HT-29 (cell line): ENCODE data around the gene HS3ST5. TPM values are rescaled to one million over a fixed set of nuclear protein-coding genes. Genes with fewer than 3 reads are reported as not detected.
"Not testable (repeated sequence)": the region's sequence is repeated elsewhere in the genome, so short reads cannot be mapped to it uniquely, and the experiment has no call there.

ENCODE experiments used
- DNase-seq: peaks from one replicate; pipeline ENCODE4 v3.0.0-alpha.2; 2015; ENCODE audit warnings: low spot score
- total RNA-seq: library from RNA; depleted of rRNA; stranded (reverse); fragments of >200 nt; shearing (Covaris generic); gene quantifications from 2 replicates; pipeline ENCODE4 v1.2.3, GENCODE V29; 2014

HS3ST5 gene
- total RNA-seq, 1 experiment from 2014 or later = not detected

DNA sequence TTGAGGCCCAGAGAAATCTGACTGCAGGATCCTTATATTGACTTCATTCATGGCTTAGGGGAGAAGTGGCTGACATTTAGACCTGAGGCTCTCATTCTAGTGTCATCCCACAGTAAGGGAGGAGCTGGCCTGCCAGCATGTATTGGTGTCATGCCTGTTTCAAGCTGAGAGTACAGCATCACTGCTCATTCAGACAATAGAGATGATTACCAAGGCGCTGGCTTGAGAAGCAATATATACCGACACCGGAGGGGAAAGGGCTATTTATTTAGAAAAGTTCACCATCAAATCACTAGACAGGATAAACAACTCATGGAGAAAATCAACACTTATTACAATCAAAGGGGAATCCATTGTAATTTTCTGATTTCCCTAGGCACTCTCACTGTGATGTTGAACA, 287.5 kb downstream of the HS3ST5 start:
- DNase-seq = no peak

DNA sequence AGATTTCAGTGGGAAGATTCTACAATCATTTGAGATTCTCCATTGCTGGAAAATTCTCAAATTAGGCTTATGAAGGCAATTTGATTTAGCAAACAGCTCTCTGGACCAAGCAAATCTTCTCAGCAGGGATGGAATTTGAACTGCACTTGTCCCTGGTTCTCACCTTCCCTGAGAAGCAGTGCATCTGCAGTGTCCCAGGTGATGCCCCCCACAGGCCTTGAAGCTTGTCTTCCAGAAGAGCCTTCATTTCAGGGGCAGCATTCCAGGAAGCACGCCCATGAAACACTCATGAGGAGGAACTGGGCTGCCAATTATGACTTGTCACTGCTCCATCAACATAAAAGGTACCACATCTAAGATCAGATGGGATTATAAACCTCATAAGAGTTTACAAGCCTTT, 289.0 kb downstream of the HS3ST5 start:
- DNase-seq = no peak

DNA sequence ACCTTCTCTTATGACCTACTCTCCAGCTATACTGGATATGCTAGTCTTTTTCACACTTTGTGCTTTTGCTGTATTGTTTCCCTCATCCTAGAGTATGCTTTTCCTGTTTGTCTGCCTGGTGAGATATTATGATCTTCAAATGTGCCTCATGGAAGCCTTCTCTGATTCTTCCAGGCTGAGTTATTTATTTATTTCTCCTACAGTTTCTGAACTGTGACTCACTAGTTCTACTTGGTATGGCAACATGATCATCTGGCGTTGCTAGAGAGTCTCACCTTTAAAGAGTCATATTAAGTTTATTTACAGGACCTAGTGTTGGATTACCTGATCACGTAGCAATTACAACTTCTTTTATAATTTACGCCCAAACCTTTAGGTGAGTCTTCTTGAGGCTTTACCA, 290.7 kb downstream of the HS3ST5 start:
- peak; percentile 5 for DNase-seq

- peak; percentile 51 for DNase-seq
Measured at GRCh38 chr6:114051031-114051430, 291.8 kb downstream of the HS3ST5 start.

GRCh38 chr6:114049367-114049966, 293.4 kb downstream of the HS3ST5 start:
- DNase-seq = peak; percentile 58

DNA sequence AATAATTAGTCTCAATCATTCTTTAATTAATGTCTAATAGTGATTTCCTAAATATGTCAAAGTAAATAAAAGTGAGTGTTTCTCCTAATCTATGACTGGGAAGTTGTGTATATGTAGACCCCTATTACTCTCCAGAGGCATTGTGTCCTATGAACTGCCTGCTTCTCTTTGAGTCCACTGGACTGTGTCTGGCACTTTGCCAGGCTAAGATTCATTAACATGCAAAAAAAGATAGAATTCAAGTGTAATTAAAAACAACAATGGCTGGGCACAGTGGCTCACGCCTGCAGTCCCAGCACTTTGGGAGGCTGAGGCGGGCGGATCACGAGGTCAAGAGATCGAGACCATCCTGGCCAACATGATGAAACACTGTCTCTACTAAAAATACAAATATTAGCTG, 298.3 kb downstream of the HS3ST5 start:
- not testable (repeated sequence) for DNase-seq

DNA sequence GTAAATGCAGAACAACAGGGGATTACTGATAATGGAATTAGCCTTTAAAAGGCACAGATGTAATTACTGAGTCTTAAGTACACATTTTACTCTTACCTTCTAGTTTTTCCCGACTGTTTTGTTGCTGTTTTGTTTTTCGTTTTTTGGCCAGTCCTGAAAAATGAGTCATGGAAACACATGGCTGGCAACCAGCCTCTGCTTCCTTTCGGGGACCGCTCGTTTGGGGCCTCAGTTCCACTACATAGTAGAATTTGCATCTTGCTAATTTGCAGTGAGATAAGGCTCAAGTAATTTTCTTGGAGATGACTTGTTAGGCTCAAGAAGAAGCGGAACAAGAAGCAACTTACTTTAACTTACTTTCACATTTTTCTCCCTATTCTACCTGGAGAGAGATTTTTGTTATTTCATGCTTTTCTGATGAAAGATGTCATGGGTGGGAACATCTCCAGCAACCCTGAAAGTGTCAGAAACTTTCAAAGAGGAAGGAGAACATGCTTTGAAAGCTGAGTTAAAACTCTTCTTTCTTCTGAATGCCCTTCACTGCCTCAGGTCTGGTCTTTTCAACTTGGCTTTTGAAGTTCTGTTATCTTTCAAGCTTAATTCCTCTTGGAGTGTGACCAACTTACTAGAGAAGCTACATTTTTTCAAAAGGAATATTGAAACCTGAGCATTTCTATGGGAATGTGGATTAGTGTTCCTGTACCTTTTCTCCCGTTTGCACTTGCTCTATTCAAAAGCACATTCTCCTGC, 300.4 kb downstream of the HS3ST5 start:
- no peak for DNase-seq

- DNase-seq = no peak
Measured at GRCh38 chr6:114040871-114041270, 302.0 kb downstream of the HS3ST5 start.

GRCh38 chr6:114039841-114040240, 303.0 kb downstream of the HS3ST5 start:
- no peak for DNase-seq

DNA sequence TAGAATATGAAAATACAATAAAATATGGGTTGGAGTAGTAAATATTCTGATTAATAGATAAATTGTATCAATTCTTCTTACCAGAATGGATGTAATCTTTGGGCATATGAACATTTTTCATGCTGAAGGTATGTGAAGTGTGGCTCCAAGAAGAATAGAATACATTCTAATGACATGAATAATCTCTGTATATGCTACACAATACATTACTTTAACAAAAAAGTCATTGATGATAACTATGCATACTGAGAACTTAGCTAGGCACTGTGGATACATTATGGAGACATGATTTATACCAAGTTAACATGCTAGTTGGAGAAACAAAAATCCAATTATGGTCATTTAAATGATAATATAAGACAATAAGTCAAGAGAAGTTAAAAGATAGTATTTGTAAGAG, 309.2 kb downstream of the HS3ST5 start:
- DNase-seq = no peak

DNA sequence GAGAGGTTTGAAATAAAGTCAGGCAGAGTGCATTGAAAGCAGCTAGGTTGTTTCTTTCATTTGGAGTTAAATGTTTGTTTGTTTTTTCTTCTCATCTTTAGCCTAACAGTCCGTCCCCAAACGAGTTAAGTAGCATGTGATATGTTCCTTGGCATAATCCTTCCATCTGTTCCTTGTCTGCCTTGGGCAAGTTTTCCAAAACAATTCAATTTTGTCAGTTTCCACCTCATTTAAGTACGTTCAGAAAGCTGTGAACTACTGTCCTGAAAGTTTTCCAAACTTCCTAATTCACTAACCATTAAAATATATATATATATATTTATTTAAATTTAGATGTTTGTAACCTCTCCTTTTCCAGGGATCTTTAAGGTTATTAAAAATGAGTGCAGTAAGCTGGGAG, 310.1 kb downstream of the HS3ST5 start:
- no peak for DNase-seq

- DNase-seq = no peak
Measured at GRCh38 chr6:114030767-114031166, 312.1 kb downstream of the HS3ST5 start.

DNA sequence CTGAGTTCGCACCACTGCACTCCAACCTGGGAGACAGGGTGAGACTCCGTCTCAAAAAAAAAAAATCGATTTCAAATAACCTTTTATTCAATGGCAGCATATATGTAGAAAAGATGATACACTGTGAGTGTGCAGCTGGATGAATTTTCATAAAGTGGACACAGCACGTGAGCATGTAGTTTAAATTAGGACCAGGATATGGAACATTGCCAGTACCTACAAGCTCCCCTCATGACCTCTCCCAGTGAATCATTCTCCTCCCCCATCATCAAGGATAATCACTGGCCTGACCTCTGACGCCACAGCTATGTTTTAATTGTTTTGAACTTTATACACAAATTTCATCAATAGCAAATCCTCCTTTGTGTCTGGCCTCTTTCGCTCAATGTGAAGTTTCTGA, 318.1 kb downstream of the HS3ST5 start:
- DNase-seq = no peak

DNA sequence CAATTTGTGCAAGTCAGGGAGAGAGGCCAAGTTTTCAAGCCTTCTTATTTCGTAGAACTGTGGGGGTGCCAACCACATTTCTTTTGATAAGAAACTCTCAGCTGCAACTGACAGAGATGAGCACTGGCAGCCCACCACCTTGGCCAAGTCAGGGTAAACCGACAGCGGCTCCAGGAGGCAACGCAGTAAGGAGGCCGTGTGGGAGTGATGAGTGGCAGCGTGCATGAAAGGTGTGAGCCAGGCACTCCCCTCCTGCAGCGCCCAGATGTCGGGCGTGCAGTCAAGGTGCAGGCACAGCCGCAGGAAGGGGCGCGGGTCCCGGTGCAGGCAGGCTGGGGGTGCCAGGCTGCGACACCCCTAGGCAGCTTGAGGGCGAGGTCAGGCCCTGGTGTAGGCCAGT, 322.6 kb downstream of the HS3ST5 start:
- DNase-seq = no peak

DNA sequence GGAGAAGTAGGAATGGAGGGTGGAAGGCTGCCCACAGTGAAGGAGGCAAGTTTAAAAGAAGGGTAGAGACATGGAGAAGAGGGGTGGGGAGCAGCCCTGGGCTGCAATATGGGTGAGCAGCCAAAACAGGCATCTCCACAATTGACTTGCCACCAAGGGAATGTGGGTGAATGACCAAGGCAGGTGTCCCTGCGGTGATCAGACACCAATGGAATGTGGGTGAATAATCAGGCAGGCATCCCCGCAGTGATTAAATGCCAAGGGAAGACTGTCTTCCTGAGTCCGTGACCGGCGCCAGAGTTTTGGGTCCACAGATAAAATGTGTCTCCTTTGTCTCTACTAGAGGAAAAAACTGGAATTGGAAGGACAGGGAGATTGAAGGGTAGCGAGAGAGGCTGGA, 325.7 kb downstream of the HS3ST5 start:
- DNase-seq = peak; percentile 62

GRCh38 chr6:114014106-114014505, 328.7 kb downstream of the HS3ST5 start:
- DNase-seq = not testable (repeated sequence)

DNA sequence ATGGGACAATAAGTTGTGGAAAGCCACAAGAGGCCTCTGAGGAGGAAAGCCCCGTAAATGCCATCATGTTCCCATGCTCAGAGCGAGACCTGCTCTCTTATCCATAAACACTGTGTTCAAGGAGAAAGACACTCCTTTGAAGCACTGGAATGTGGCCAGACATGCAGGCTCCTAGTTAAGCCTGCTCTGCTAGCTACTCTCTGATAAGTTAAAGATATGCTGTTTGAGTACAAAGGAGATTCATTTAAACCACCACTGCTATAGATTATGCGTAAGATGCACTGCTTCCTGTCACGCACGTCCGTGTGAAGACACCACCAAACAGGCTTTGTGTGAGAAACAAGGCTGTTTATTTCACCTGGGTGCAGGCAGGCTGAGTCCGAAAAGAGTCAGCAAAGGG, 331.3 kb downstream of the HS3ST5 start:
- DNase-seq = peak; percentile 35

- DNase-seq = no peak
Measured at GRCh38 chr6:114010540-114010939, 332.3 kb downstream of the HS3ST5 start.

DNA sequence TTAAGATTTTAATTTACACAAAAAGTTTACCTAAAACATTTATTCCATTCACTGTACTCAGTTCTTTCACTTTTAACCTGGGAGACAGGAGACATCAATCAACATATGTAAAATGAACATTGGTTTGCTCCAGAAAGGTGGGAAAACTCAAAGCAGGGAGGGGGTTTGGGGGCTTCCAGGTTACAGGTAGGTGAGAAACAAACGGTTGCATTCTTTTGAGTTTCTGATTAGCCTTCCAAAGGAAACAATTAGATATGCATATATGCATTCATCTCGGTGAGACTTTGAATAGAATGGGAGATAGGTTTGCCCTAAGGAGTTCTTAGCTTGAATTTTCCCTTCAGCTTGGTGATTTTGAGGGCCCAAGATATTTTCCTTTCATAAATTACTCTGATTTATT, 333.6 kb downstream of the HS3ST5 start:
- DNase-seq = no peak

GRCh38 chr6:114008331-114008730, 334.5 kb downstream of the HS3ST5 start:
- DNase-seq = no peak

DNA sequence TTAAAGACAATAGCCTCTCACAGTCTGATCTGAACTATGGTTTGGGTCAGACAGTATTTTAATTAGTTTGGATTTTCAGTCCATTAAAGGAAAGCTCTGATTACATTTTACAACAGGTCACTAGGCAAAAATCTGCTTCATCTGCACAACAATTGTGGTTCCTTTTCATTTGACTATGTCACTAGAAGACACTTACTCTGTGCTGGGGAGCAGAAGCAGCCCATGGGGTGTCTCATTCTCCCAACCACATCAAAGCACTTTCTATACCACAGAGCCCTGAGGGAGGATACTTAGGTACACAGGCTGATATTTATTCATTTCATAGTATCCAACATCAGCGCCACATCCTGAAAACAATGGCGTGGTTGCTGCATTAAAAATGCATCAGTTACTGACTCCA, 335.3 kb downstream of the HS3ST5 start:
- no peak for DNase-seq
